Uterus (tissue), 2 donors: ENCODE measurements around the gene FGF14.

Experiments used
- CTCF ChIP-seq, 4 experiments: fragments of 200-600 bp in 2 of 4; fragments of 450-650 bp in 2 of 4; sonication (generic) in 2 of 4; IDR thresholded peaks; one replicate each; pipeline ENCODE4 v1.5.1; 2016 to 2019; ENCODE audit warnings: antibody characterized with exemption in 4 of 4, mild to moderate bottlenecking in 2 of 4, moderate library complexity in 1 of 4
- POLR2A ChIP-seq, 2 donors: fragments of 450-650 bp; IDR thresholded peaks; one replicate each; pipeline ENCODE4 v1.6.1; 2016; ENCODE audit warnings: antibody characterized with exemption in 2 of 2, mild to moderate bottlenecking in 1 of 2, moderate library complexity in 1 of 2

DNA sequence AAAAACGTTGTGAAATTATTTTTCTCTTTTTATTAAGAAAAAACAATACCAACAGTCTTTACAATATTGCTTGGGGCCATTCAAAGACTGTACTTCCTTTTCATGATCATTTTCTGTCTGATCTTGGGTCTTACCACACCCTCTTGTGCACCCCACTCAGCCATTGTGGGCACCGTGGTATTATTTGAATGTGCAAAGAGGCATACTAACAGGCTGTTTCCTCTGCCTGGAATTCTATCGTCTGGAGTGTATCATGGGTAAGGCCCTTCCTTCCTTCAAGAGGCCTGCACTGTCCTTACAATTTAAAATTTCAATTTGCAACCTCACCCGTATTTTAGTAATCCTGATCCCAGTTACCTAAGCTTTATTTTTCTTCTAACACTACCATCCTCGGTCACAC lies 76.5 kb downstream of the FGF14 start:
- TF ChIP-seq POLR2A (IDR thresholded peaks at IDR 0.05) (no peak), CTCF (IDR thresholded peaks at IDR 0.05) (no peak)
